ENCODE results near the gene CENPW.

Gene CENPW

GRCh38 chr6:126302191-126302590 is 37.7 kb upstream of the CENPW start:
- TF ChIP-seq CTCF (IDR thresholded peaks at IDR 0.05; ENCODE audit: low read depth, low read length) (no peak), EZH2phosphoT487 (IDR thresholded peaks at IDR 0.05; ENCODE audit: low read depth) (no peak)
- Histone ChIP-seq H3K4me2 (ENCODE audit: low read length) (no peak overlapping the region), H2AFZ (ENCODE audit: low read depth, low read length) (no peak overlapping the region), H3K4me3 (ENCODE audit: low read length) (no peak overlapping the region), H3K79me2 (ENCODE audit: low read length) (no peaks in the 10 kb centered on the region), H3K4me1 (ENCODE audit: low read length) (peaks cover 19% of the 10 kb centered on the region), H3K27me3 (ENCODE audit: low read depth, low read length) (no peaks in the 10 kb centered on the region), H3K27ac (ENCODE audit: low read length) (no peak overlapping the region), H3K36me3 (replicated peaks; ENCODE audit: low read depth, low read length) (no peaks in the 10 kb centered on the region), H3K9me3 (ENCODE audit: insufficient read depth, low read length) (no peaks in the 10 kb centered on the region), H3K9ac (ENCODE audit: low read length) (no peak overlapping the region), H4K20me1 (ENCODE audit: insufficient read depth, low read length) (no peaks in the 10 kb centered on the region)

GRCh38 chr6:126307849-126308248 is 32.1 kb upstream of the CENPW start:
- no peaks in the 10 kb centered on the region for H4K20me1 ChIP-seq (ENCODE audit: insufficient read depth, low read length)
- no peaks in the 10 kb centered on the region for H3K4me1 ChIP-seq (ENCODE audit: low read length)
- H3K9me3 ChIP-seq (ENCODE audit: insufficient read depth, low read length): no peaks in the 10 kb centered on the region
- no peaks in the 10 kb centered on the region for H3K79me2 ChIP-seq (ENCODE audit: low read length)
- H3K27me3 ChIP-seq (ENCODE audit: low read depth, low read length): no peaks in the 10 kb centered on the region
- no peaks in the 10 kb centered on the region for H3K36me3 ChIP-seq (replicated peaks; ENCODE audit: low read depth, low read length)
- TF ChIP-seq EZH2phosphoT487 (IDR thresholded peaks at IDR 0.05; ENCODE audit: low read depth) (no peak), CTCF (IDR thresholded peaks at IDR 0.05; ENCODE audit: low read depth, low read length) (no peak)
- no peak overlapping the region for H3K4me3 ChIP-seq (ENCODE audit: low read length)
- H2AFZ ChIP-seq (ENCODE audit: low read depth, low read length): no peak overlapping the region
- H3K27ac ChIP-seq (ENCODE audit: low read length): no peak overlapping the region
- H3K9ac ChIP-seq (ENCODE audit: low read length): no peak overlapping the region
- H3K4me2 ChIP-seq (ENCODE audit: low read length): no peak overlapping the region

GRCh38 chr6:126308362-126308761 is 31.6 kb upstream of the CENPW start:
- no peak overlapping the region for H3K9ac ChIP-seq (ENCODE audit: low read length)
- H3K9me3 ChIP-seq (ENCODE audit: insufficient read depth, low read length): no peaks in the 10 kb centered on the region
- no peaks in the 10 kb centered on the region for H3K4me1 ChIP-seq (ENCODE audit: low read length)
- no peaks in the 10 kb centered on the region for H3K27me3 ChIP-seq (ENCODE audit: low read depth, low read length)
- H3K79me2 ChIP-seq (ENCODE audit: low read length): no peaks in the 10 kb centered on the region
- no peak overlapping the region for H2AFZ ChIP-seq (ENCODE audit: low read depth, low read length)
- H3K4me2 ChIP-seq (ENCODE audit: low read length): no peak overlapping the region
- no peaks in the 10 kb centered on the region for H4K20me1 ChIP-seq (ENCODE audit: insufficient read depth, low read length)
- no peaks in the 10 kb centered on the region for H3K36me3 ChIP-seq (replicated peaks; ENCODE audit: low read depth, low read length)
- TF ChIP-seq EZH2phosphoT487 (IDR thresholded peaks at IDR 0.05; ENCODE audit: low read depth): no peak
- TF ChIP-seq CTCF (IDR thresholded peaks at IDR 0.05; ENCODE audit: low read depth, low read length): no peak
- H3K27ac ChIP-seq (ENCODE audit: low read length): no peak overlapping the region
- no peak overlapping the region for H3K4me3 ChIP-seq (ENCODE audit: low read length)

- H3K27ac ChIP-seq (ENCODE audit: low read length): no peak overlapping the region
- H3K79me2 ChIP-seq (ENCODE audit: low read length): no peaks in the 10 kb centered on the region
- no peaks in the 10 kb centered on the region for H4K20me1 ChIP-seq (ENCODE audit: insufficient read depth, low read length)
- H3K36me3 ChIP-seq (replicated peaks; ENCODE audit: low read depth, low read length): no peaks in the 10 kb centered on the region
- no peak overlapping the region for H3K4me2 ChIP-seq (ENCODE audit: low read length)
- no peaks in the 10 kb centered on the region for H3K9me3 ChIP-seq (ENCODE audit: insufficient read depth, low read length)
- no peak overlapping the region for H3K9ac ChIP-seq (ENCODE audit: low read length)
- no peaks in the 10 kb centered on the region for H3K4me1 ChIP-seq (ENCODE audit: low read length)
- peak; percentile 38 for TF ChIP-seq CTCF (IDR thresholded peaks at IDR 0.05; ENCODE audit: low read depth, low read length)
- no peak for TF ChIP-seq EZH2phosphoT487 (IDR thresholded peaks at IDR 0.05; ENCODE audit: low read depth)
- no peak overlapping the region for H2AFZ ChIP-seq (ENCODE audit: low read depth, low read length)
- H3K27me3 ChIP-seq (ENCODE audit: low read depth, low read length): no peaks in the 10 kb centered on the region
- H3K4me3 ChIP-seq (ENCODE audit: low read length): no peak overlapping the region
Observed at GRCh38 chr6:126312013-126312665, 27.8 kb upstream of the CENPW start.
